Measurements from ENCODE around the gene NOP14.
"Not testable (repeated sequence)": the region's sequence is repeated elsewhere in the genome, so short reads cannot be mapped to it uniquely, and the experiment has no call there.

The NOP14 gene

GRCh38 chr4:2958446-2958845 is 4.8 kb downstream of the NOP14 start:
- Histone ChIP-seq H3K4me3 (replicated peaks; ENCODE audit: insufficient read depth, low read length) (no peak overlapping the region), H3K27ac (replicated peaks) (no peak overlapping the region), H3K27me3 (ENCODE audit: insufficient read depth, poor library complexity, severe bottlenecking) (no peaks in the 10 kb centered on the region)
- TF ChIP-seq POLR2AphosphoS5 (IDR thresholded peaks at IDR 0.05; ENCODE audit: low read depth) (no peak), REST (IDR thresholded peaks at IDR 0.05; ENCODE audit: insufficient replicate concordance, low read depth) (no peak), GABPA (IDR thresholded peaks at IDR 0.05; ENCODE audit: low read depth) (no peak), SPI1 (IDR thresholded peaks at IDR 0.05; ENCODE audit: borderline replicate concordance, low read depth) (no peak)
- TF ChIP-seq, protein P1, sequence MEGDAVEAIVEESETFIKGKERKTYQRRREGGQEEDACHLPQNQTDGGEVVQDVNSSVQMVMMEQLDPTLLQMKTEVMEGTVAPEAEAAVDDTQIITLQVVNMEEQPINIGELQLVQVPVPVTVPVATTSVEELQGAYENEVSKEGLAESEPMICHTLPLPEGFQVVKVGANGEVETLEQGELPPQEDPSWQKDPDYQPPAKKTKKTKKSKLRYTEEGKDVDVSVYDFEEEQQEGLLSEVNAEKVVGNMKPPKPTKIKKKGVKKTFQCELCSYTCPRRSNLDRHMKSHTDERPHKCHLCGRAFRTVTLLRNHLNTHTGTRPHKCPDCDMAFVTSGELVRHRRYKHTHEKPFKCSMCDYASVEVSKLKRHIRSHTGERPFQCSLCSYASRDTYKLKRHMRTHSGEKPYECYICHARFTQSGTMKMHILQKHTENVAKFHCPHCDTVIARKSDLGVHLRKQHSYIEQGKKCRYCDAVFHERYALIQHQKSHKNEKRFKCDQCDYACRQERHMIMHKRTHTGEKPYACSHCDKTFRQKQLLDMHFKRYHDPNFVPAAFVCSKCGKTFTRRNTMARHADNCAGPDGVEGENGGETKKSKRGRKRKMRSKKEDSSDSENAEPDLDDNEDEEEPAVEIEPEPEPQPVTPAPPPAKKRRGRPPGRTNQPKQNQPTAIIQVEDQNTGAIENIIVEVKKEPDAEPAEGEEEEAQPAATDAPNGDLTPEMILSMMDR (IDR thresholded peaks at IDR 0.05; ENCODE audit: insufficient read depth, low read length) = no peak
- no peak for DNase-seq (ENCODE audit: low read depth in 1 of 2, low spot score in 1 of 2)

GRCh38 chr4:2955186-2956044 is 7.8 kb downstream of the NOP14 start:
- not testable (repeated sequence) for H3K27ac ChIP-seq (replicated peaks); H3K4me3 ChIP-seq (replicated peaks; ENCODE audit: insufficient read depth, low read length); H3K27me3 ChIP-seq (ENCODE audit: insufficient read depth, poor library complexity, severe bottlenecking); DNase-seq (ENCODE audit: low read depth in 1 of 2, low spot score in 1 of 2)

- H3K27ac ChIP-seq (replicated peaks) = no peak overlapping the region
- TF ChIP-seq GABPA (IDR thresholded peaks at IDR 0.05; ENCODE audit: low read depth) (no peak), REST (IDR thresholded peaks at IDR 0.05; ENCODE audit: insufficient replicate concordance, low read depth) (no peak), POLR2AphosphoS5 (IDR thresholded peaks at IDR 0.05; ENCODE audit: low read depth) (no peak), SPI1 (IDR thresholded peaks at IDR 0.05; ENCODE audit: borderline replicate concordance, low read depth) (no peak)
- TF ChIP-seq, protein P1 (IDR thresholded peaks at IDR 0.05; ENCODE audit: insufficient read depth, low read length) = no peak
- H3K27me3 ChIP-seq (ENCODE audit: insufficient read depth, poor library complexity, severe bottlenecking) = no peaks in the 10 kb centered on the region
- DNase-seq (ENCODE audit: low read depth in 1 of 2, low spot score in 1 of 2) = no peak
- H3K4me3 ChIP-seq (replicated peaks; ENCODE audit: insufficient read depth, low read length) = no peak overlapping the region
Observed at GRCh38 chr4:2954358-2955185, 8.6 kb downstream of the NOP14 start.

DNA sequence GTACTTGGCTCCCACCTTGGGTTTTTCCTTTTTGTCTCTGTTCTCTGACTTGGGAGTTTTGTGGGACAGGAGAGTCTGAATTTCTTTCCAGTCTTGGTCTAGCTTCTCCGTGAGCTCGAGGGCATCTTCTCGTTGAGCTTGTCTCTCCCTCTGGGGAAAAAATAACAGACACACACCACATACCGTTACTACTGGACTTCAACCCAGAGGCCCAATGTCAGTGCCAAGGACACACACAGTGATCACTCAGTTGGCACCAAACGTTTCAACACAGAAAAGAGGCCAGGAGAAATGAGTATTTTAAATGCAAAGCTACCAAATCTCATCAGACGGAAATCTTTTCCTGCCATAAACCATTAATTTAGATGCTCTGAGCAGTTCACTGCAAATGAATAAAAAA is 9.7 kb downstream of the NOP14 start:
- no peak overlapping the region for H3K27ac ChIP-seq (replicated peaks)
- H3K4me3 ChIP-seq (replicated peaks; ENCODE audit: insufficient read depth, low read length) = no peak overlapping the region
- TF ChIP-seq SPI1 (IDR thresholded peaks at IDR 0.05; ENCODE audit: borderline replicate concordance, low read depth) = no peak
- no peak for TF ChIP-seq GABPA (IDR thresholded peaks at IDR 0.05; ENCODE audit: low read depth)
- TF ChIP-seq REST (IDR thresholded peaks at IDR 0.05; ENCODE audit: insufficient replicate concordance, low read depth) = no peak
- TF ChIP-seq POLR2AphosphoS5 (IDR thresholded peaks at IDR 0.05; ENCODE audit: low read depth) = no peak
- TF ChIP-seq, protein P1 (IDR thresholded peaks at IDR 0.05; ENCODE audit: insufficient read depth, low read length) = no peak
- no peaks in the 10 kb centered on the region for H3K27me3 ChIP-seq (ENCODE audit: insufficient read depth, poor library complexity, severe bottlenecking)
- DNase-seq (ENCODE audit: low read depth in 1 of 2, low spot score in 1 of 2) = no peak
